Brain pericyte (primary cell): Measurements from ENCODE around the gene HCAR2.
"Not testable (repeated sequence)": the region's sequence is repeated elsewhere in the genome, so short reads cannot be mapped to it uniquely, and the experiment has no call there.

ENCODE experiments used
- DNase-seq: peaks from one replicate; pipeline ENCODE4 v3.0.0-alpha.2; 2012; ENCODE audit warnings: low read depth, low spot score

Gene HCAR2

GRCh38 chr12:122716658-122717057 is 13.5 kb upstream of the HCAR2 start, which contains the start of gene HCAR3:
Gene HCAR3 (minus strand): TSS chr12:122716811. CDS start chr12:122716737, 74 bp downstream.
- not testable (repeated sequence) for DNase-seq

GRCh38 chr12:122715211-122715610 is 12.1 kb upstream of the HCAR2 start:
- not testable (repeated sequence) for DNase-seq

- not testable (repeated sequence) for DNase-seq
Observed at GRCh38 chr12:122713491-122714188, 10.5 kb upstream of the HCAR2 start.

DNA sequence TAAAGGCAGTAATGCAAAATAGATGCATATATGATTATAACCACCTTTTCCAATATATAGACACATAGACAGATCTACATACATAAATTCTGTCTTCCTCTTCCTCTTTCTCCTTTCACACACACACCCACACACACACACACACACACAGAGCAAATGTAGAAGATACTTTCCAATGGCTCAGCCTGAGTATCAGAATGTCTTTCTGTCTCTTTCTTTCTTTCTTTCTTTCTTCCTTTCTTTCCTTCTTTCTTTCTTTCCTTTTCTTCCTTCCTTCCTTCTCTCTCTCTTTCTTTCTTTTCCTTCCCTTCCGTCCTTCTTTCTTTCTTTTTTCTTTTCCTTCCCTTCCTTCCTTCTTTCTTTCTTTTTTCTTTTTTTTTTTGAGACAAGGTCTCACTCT is 8.1 kb upstream of the HCAR2 start:
- not testable (repeated sequence) for DNase-seq

DNA sequence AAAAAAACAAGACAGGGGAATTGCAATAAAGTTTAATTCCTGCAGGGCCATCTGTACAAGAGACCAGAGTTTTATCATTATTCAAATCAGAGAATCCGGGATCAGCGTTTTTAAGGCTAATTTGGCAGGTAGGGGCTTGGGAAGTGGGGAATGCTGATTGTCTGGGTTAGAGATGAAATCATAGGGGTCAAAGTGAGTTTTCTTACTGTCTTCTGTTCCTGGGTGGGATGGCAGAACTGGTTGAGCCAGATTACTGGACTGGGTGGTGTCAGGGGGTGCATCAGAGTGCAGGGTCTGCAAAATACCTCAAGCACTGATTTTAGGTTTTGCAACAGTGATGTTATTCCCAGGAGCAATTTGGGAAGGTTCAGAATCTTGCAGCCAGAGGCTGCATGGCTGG is 7.2 kb upstream of the HCAR2 start:
- not testable (repeated sequence) for DNase-seq

DNA sequence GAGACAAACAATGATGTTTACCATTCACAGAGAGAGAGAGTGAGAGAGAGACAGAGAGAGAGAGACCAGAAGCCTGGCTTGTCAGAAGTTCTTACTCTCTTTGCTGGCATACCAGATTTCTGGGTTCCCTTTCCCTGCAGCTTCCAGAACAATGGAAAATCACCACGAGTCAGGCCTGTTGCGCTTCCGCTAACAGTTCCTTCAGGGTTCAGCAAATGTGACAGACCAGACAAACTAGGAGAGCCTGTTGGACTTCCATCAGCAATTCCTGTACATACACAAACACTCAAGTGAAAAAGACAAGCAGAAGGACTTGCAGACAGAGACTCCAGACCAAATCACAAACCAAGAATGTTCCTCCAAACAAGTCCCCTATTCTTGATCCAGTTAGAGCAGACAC is 6.1 kb upstream of the HCAR2 start:
- DNase-seq, result not testable (repeated sequence)

GRCh38 chr12:122703841-122704240 is 684 bp upstream of the HCAR2 start:
- DNase-seq, result not testable (repeated sequence)

- DNase-seq, result not testable (repeated sequence)
Observed at GRCh38 chr12:122701481-122701880, 1.7 kb downstream of the HCAR2 start.

GRCh38 chr12:122700038-122700710 is 3.0 kb downstream of the HCAR2 start:
- DNase-seq, result not testable (repeated sequence)

DNA sequence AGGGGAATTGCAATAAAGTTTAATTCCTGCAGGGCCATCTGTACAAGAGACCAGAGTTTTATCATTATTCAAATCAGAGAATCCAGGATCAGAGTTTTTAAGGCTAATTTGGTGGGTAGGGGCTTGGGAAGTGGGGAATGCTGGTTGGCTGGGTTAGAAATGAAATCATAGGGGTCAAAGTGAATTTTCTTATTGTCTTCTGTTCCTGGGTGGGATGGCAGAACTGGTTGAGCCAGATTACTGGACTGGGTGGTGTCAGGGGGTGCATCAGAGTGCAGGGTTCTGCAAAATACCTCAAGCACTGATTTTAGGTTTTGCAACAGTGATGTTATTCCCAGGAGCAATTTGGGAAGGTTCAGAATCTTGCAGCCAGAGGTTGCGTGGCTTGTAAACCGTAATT is 6.2 kb downstream of the HCAR2 start:
- not testable (repeated sequence) for DNase-seq

- DNase-seq, result no peak
Observed at GRCh38 chr12:122691566-122691965, 11.6 kb downstream of the HCAR2 start.

DNA sequence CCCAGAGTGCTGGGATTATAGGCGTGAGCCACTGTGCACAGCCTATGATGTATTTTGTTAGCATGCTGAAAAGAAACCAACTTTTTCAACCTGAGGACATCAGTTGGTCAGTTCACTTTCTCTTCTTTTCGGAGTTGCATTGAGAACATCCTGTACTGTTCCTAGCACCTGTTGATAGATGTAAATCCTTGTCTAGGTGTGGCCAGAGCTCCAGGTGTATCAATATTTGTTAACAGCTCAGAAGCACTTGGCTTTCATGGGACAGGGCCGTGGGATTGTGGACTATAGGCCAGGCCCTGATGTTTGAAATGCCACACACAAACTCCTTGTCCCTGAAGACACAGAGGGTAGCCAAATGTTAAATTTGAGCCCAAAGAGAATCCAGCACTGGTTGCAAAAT is 14.9 kb downstream of the HCAR2 start:
- no peak for DNase-seq

- DNase-seq, result no peak
Observed at GRCh38 chr12:122687086-122687485, 16.1 kb downstream of the HCAR2 start.

DNA sequence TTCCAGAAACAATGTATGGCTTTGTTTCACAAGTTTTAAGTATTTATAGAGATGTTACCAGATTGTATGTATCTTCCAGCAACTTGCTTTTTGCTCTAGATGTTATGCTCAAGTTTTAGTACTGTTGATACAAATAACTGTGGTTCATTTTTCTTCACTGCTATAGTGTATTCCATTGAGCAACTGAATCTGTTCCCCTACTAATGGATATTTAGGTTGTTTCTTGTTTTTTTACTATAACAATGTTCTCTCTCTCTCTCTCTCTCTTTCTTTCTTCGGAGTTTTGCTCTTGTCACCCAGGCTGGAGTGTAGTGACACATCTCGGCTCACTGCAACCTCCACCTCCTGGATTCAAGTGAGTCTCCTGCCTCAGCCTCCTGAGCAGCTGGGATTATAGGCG is 16.6 kb downstream of the HCAR2 start:
- no peak for DNase-seq

DNA sequence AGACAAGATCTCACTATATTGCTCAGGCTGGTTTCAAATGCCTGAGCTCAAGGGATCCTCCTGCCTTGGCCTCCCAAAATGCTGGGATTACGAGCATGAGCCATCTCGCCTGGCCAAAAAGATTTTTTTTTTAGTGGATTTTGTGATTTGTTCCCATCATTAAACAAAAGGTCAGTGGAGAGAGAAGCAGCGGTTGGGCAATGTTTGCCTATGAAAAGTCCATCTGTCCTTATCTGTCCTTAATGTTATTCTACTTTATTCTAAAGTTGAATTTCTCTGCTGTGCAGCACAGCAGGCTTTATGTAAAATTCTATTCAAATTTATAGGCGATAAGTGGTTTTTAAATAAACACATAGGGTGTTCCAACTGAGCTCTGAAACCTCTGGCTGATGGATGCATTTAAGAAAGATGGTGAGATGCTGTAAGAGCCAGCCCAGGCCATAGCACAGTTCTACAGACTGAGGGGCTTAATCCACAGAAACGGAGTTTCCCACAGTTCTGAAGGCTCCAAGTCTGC is 18.8 kb downstream of the HCAR2 start:
- DNase-seq, result no peak

DNA sequence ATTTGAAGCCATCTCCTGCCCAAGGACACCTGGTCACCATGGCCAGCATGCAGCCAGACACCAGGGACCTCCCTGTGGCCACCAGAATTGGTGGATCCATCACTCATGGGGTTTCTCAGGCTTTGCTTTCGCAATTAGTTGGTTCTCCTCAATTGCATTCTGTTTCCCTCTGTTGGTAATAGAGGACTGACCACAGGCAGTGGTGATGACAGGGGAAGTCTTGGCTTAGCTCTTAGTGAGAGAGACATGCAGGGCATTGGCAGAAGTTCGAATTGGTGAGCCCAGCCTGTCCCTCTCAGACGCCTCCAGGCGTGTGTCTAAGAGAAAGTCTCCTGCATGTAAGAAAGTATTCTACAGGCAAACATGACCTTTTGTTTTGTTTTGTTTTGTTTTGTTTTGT is 21.3 kb downstream of the HCAR2 start:
- DNase-seq, result no peak

DNA sequence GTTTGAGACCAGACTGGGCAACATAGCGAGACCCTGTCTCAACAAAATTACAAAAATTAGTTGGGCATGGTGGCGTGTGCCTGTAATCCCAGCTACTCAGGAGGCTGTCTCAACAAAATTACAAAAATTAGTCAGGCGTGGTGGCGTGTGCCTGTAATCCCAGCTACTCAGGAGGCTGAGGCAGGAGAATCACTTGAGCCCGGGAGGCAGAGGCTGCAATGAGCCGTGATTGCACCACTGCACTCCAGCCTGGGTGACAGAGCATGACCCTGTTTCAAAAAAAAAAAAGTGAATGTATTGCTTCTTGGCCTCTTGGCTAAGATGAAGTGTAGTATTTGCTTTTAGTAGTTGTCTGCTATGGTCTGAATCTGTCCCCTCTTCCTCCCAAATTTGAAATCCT is 22.2 kb downstream of the HCAR2 start:
- DNase-seq, result not testable (repeated sequence)

- DNase-seq, result not testable (repeated sequence)
Observed at GRCh38 chr12:122676781-122677180, 26.4 kb downstream of the HCAR2 start.

DNA sequence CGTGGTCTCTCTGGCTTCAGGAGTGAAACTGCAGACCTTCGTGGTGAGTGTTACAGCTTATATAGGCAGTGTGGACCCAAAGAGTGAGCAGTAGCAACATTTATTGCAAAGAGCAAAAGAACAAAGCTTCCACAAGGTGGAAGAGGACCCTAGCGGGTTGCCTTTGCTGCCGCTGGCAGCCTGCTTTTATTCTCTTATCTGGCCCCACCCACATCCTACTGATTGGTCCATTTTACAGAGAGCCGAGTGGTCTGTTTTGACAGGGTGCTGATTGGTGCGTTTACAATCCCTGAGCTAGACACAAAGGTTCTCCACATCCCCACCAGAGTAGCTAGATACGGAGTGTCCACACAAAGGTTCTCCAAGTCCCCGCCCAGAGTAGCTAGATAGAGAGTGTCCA is 27.1 kb downstream of the HCAR2 start:
- DNase-seq, result not testable (repeated sequence)

GRCh38 chr12:122672515-122672914 is 30.6 kb downstream of the HCAR2 start:
- DNase-seq, result no peak

GRCh38 chr12:122669397-122670070 is 33.6 kb downstream of the HCAR2 start:
- no peak for DNase-seq

DNA sequence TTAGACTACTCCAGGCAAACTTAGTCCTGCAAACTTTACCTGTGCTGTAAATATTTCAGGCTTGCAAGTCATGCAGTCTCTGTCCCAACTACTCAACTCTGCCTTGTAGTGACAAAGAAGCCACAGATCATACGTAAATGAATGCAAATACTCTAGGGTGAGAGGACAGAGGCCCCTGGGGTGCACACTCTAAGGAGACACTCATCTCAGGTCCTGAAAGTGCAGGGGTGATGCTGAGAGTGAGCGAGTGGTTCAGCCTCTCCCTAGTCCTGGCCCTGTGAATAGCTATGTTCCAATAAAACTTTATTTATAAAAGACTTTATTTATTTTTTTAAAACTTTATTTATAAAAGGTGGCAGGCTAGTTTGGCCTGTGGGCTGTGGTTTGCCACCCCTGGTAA is 34.9 kb downstream of the HCAR2 start:
- DNase-seq, result no peak
